ENCODE data around the gene MAP3K4.

- TF ChIP-seq CTCF (IDR thresholded peaks at IDR 0.05), result no peak
- TF ChIP-seq POLR2A (IDR thresholded peaks at IDR 0.05), result no peak
Measured at GRCh38 chr6:161053103-161053502, 61.5 kb downstream of the MAP3K4 start.
